NOMO-1 treated with DMSO at 0.1 percent for 48 hours (cell line): ENCODE data around the gene EMC10.

Source experiments
- DNase-seq: peaks from one replicate; lab custom pipeline; 2025; ENCODE audit not compliant: unreplicated experiment; lab: John Stamatoyannopoulos, UW

EMC10 gene

DNA sequence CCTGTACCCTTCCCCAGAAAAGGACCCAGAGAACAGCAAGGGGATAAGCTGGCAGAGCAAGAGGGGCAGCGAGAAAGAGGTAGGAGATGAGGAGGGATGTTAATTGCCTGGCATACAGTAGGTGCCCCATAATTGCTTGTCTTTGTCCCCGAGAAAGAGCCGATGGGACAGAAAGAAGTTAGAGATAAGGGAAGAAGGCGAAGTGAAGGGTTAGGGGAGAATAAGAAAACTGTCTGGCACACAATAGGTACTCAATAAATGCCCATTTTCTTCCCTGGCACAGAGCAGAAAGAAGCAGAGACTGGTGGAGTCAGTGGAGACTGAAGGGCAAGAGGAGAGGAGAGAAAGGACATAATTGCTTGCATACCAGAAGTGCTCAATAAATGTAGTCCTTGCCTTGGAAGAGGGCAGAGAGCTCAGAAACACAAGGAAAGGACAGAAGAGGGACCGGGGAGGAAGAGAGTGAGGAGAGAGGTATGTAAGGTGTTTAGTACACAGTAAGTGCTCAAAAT lies 18.8 kb downstream of the EMC10 start:
- DNase-seq: no peak

DNA sequence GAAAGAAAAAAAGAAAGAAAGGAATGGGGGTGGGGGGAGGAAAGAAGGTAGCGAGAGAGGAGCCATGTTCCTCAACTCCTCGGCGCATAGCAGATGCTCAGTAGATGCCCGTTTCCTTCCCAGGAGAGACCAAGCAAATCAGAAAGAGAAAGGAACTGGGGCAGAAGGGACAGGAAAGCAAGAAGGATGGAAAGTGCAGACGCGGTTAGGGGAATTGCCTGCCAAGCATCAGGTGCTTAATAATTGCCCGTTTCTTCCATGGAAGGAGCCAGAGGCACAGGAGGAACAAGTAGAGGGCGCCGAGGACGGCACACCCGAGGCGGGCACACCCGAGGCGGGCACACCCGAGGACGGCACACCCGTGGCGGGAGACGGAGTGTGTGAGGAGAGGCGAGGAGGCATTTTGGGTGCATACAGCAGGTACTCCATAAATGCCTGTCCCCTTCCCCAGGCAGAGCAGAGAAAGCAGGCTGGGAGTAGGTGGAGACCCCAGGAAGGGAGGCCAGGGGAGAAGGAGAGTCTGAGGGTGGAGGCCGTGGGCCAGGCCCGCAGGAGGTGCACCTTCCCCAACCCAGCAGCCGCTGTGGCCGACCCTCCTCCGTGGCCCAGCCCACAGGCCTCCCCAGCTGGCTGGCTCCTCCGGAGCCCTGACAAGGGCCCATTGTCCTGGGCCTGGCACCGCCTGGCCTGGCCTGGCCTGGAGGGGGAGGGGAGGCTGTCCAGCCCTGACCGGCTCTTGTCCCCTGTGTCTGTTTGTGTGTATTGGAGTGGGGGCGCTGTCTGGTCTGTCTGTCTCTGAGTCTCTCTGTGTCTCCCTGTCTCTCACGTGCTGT lies 20.1 kb downstream of the EMC10 start:
- no peak for DNase-seq

DNA sequence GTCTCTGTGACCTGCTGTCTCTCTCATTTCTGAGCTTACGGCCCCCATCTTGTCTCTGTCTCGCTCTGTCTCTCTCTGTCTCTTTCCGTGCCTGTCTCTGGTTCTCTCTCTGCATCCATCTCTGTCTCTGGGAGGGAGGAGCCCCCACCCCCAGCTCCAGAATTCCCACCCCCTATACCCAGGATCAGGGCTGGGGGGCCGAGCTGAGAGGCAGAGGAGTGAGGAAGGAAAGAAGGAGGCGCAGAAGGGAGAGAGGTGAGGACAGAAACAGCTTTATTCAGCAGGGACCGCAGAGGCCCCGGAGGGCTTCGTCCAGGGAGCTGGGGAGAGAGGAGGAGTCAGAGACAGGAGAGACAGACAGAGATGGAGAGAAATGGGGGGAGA lies 20.7 kb downstream of the EMC10 start:
- DNase-seq: no peak

GRCh38 chr19:50498219-50499056 lies 22.1 kb downstream of the EMC10 start:
- no peak for DNase-seq

DNA sequence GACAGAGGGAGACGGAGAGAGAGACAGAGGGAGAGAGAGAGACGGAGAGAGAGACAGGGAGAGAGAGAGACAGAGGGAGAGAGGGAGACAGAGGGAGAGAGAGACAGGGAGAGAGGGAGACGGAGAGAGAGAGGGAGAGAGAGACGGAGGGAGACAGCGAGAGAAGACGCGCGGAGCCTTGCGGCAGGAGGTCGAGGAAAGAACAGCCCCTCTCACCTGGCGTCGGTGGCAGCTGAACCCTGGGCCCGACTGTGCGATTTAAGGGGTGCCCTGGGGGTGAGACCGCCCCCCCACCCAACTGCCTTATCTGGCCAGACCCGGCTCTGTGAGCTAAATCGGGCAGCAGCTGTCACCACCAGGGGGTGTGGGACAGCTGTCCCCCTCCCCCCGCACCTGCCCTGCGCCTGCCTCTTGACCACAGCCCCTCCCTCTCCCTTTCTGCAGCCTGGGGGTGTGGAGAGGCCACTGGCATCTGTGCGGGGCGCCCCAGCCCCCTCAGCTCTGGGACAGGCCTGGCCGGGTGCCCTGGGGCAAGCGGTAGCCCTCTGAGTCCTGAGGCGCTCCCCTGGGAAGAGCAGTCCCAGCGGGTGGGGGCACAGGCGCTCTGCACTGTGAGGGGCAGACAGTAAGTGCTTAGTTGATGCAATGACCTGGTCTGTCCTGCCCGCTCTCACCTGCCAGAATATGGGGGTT lies 23.9 kb downstream of the EMC10 start:
- DNase-seq: no peak

GRCh38 chr19:50500753-50501151 lies 24.4 kb downstream of the EMC10 start:
- no peak for DNase-seq

GRCh38 chr19:50501186-50501567 lies 24.9 kb downstream of the EMC10 start:
- no peak for DNase-seq

- no peak for DNase-seq
Measured at GRCh38 chr19:50501568-50502475, 25.5 kb downstream of the EMC10 start.

DNA sequence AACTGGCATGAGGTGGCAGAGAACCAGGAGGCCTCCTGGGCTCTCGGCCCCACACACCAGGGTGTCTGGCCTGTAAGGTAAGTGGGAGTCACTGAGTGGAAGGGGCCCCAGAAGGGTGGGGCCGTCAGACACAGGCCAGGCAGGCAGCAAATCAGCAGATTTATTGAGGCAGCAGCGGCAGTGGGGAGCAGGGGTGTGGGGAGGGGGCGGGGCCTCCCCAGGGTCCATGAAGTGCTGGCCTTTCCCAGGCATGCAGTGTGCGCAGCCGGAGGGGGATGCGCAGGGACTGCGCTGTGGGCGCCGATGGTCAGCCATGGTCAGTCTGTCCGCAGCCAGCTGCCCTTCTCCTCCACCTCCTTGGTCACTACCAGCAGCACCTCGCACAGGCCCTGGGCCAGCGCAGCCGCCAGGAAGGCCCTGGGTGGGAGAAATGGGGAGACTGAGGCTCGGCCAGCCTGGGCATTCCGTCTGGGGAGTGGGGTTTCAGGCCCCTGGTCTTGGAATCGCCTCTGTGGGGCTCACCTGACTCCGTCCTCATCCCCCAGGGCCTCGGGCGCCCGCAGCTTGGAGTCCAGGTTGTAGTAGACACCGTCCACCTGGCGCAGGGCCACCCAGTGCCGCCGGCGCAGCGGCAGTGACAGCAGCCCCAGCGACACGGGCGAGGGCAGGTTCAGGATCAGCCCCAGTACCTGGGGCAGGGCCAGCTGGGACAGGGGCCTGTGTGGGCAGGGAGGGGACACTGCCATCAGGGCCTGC lies 29.7 kb downstream of the EMC10 start:
- DNase-seq: no peak

DNA sequence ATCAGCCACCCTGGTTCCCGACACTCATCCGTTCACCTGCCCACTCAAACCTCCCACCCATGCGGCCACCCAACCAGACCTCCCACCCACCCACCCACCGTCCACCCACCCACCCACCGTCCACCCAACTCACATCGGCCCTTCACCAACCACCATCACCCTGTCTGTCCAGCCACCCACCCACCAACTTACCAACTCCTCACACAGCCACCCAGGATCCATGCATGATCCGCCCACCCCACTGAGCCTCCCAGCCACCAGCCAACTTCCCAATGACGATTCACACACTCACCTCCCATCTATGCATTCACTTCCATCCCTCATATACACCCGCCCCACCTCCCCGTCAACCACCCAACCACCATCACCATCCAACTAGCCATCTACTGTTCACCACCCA lies 30.4 kb downstream of the EMC10 start:
- no peak for DNase-seq

- DNase-seq: no peak
Measured at GRCh38 chr19:50507376-50507775, 31.1 kb downstream of the EMC10 start.

GRCh38 chr19:50508843-50509190 lies 32.5 kb downstream of the EMC10 start:
- DNase-seq: no peak

DNA sequence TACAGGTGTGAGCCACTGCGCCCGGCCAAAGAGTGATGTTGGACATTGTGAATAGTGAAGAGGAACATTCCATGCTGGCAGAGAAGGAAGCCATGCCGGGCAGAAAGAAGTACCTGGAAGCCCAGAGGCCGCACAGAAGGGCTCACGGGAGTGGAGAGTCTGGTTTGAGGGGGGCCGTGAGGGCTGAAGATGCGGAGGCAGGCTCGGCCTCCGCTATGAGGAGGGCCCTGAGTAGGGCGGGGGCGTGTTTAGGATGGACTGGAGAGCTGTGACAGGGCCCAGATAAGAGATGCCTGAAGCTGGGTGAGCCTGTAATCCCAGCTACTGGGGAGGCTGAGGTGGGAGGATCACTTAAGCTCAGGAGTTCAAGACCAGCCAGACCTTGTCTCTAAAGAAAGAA lies 33.1 kb downstream of the EMC10 start:
- DNase-seq: no peak

GRCh38 chr19:50510121-50510670 lies 33.9 kb downstream of the EMC10 start:
- no peak for DNase-seq

DNA sequence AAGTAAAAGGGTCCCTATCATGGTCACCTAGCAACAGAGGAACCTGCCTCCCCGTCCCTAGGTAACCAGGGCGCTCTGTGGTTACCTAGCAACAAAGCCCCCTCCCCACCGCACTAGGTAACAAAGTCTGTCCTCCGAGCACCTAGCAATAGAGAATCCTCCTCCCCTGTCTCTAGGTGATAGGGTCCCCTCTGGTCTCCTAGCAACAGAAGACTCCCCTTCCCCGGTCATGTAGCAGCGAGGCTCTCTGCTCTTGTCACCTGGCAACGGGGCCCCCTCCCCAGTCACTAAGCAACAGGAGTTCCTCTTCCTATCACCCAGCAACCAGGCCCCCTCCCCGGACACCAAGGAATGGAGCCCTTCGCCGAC lies 34.4 kb downstream of the EMC10 start:
- DNase-seq: no peak

DNA sequence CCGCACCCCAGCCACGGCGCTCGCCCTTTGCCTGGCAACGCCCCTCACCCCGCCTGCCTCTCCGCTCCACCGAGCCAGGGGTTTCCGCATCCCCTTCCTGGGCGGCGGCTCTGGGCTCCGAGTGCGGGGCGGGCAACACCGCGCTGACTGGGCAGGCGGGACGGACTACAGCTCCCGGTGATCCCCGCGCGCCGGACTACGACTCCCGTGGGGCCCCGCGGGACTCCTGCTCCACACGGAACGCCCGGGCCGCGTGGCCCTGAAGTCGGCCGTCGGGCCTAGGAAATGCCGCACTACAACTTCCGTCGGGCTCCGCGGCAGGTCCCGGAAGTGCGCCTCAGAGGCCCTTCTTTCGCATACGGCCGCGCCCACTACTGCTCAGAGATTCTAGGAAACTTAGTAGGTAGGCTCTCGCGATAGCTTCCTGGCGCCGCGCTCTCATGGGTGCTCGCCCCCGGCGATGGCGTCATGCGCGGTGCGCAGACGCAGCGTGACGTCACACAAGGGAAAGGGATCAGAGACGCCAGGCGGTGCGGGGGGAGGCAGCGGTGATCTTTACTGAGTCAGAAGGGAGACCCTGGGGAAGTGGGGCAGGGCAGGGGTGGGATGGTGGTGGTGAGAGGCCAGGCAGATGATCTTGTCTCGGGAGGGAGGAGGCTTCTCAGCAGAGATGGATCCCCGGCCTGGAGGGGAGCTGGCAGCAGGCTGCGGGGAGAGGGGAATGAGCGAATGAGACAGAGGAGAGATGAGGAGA lies 34.9 kb downstream of the EMC10 start, which contains the start of gene JOSD2:
Gene JOSD2, minus strand, starts transcription at position 123 of the 754 bp plus-strand sequence. CDS start 760 bp downstream, outside the sequence.
- peak; percentile 99 for DNase-seq

DNA sequence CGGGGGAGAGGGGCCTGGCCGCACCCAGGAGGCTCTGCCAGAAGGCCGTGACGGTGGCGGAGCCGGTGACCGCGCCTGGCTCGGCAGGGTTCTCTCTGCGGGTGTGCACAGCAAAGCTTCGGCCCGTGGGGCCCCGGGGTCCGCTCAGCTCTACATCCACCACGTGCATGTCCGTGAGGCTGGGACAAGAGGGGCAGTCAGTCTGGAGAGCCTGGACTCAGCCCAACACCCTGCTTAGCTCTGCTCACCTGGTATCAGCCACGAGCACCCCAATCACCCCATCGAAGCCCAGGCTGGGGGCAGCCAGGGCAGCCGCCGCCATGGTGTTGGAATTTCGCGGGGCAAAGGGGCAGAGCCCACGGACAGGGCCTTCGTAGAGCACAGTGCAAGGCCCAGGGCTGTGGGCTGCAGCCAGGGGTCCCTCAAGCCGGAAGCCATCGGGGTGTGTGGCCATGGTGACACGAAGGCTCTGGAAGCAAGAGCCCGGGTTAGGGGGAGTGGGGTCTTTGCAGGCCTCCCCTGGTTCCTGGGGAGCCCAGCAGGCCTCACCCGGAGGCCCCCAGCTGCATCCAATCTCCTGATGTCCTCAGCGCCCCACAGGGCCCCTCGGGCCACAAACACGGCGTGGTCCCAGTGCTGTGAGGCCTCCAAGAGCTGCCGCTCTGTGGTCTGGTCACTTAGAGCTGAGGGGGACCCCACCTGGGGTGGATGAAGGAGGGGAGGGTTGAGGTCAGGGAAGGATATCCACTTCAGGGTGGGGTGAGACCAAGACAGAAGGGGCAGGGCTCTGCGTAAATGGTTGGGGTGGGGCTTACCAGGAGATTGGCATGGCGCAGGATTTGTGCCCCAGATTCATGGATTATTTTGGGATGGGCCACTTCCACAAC lies 36.0 kb downstream of the EMC10 start:
- DNase-seq: no peak
